WI38 (cell line): ENCODE data around the gene TTC31.

Experiments used
- H3K4me3 ChIP-seq: 2 replicates; pipeline ENCODE4 v1.5.1; 2011; ENCODE audit warnings: low read depth, mild to moderate bottlenecking, control low read depth, low read length
- TF ChIP-seq, protein P1 (sequence below): IDR thresholded peaks from 2 replicates; pipeline ENCODE4 v1.5.1; 2012; ENCODE audit warnings: low read depth, mild to moderate bottlenecking, control low read depth, low read length

The TTC31 gene

GRCh38 chr2:74513605-74514367, 30.9 kb downstream of the TTC31 start:
- TF ChIP-seq, protein P1, sequence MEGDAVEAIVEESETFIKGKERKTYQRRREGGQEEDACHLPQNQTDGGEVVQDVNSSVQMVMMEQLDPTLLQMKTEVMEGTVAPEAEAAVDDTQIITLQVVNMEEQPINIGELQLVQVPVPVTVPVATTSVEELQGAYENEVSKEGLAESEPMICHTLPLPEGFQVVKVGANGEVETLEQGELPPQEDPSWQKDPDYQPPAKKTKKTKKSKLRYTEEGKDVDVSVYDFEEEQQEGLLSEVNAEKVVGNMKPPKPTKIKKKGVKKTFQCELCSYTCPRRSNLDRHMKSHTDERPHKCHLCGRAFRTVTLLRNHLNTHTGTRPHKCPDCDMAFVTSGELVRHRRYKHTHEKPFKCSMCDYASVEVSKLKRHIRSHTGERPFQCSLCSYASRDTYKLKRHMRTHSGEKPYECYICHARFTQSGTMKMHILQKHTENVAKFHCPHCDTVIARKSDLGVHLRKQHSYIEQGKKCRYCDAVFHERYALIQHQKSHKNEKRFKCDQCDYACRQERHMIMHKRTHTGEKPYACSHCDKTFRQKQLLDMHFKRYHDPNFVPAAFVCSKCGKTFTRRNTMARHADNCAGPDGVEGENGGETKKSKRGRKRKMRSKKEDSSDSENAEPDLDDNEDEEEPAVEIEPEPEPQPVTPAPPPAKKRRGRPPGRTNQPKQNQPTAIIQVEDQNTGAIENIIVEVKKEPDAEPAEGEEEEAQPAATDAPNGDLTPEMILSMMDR = no peak
- H3K4me3 ChIP-seq = no peak overlapping the region

DNA sequence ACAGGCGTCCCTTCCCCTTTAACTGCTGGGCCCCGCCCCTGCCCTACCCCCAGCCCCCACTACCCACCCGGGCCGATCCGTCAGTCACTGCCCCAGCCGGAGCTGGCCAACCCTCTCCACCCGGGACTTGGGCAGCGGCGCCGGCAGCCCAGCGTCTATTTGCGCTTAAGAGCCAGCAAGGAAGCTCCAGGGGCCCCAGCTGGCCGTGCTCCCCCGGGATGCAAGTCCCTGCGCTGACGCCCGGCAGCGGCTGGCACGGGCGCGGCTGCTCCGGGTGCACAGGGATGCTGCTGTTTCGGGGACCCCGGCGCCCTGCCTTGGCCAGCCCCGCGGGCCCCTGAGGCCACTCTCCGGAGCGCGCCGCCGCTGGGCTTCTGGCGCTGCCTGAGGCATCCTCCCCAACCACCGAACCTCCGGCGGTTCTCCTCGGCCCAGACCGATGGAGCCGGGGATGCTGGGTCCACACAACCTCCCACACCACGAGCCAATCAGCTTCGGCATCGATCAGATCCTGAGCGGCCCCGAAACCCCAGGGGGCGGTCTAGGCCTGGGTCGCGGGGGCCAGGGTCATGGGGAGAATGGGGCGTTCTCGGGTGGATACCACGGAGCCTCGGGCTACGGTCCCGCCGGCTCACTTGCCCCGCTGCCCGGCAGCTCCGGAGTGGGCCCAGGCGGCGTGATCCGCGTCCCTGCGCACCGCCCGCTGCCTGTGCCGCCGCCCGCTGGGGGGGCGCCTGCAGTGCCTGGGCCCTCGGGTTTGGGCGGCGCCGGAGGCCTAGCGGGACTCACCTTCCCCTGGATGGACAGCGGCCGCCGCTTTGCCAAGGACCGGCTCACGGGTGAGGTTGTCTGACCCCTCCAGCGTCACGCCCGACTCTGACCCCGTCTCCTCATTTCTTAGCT, 31.7 kb downstream of the TTC31 start, which contains the start of gene TLX2:
TLX2 (plus strand) TSS at position 83 of the 903 bp plus-strand sequence; CDS start at position 440, 357 bp downstream.
- H3K4me3 ChIP-seq = no peak within 1 kb of the TSS
- TF ChIP-seq, protein P1 = no peak

DNA sequence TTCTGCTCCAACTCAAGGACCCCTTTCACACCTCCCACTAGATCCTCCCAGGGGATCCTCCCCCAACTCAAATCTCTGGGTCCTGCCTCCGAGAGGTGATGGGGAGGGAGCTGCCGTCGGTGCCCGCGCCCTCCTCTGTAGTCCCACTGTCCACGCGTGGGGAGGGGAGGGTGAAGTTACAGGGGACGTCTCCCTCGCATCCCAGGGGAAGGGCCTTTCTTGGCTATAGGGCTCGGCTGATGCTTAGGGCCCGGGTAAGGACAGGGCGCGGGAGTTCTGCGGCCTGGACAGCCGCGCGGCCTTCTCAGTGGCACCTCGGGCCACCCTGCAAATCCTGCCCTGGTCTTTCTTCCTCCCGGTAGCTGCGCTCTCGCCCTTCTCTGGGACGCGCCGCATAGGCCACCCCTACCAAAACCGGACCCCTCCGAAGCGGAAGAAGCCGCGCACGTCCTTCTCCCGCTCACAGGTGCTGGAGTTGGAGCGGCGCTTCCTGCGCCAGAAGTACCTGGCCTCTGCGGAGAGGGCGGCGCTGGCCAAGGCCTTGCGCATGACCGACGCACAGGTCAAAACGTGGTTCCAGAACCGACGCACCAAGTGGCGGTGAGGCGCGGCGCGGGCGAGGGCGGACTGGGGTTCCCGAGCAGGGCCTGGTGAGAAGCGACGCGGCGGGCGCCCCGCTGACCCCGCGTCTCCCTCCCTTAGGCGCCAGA, 32.5 kb downstream of the TTC31 start:
- TF ChIP-seq, protein P1 = no peak

GRCh38 chr2:74515981-74516633, 33.2 kb downstream of the TTC31 start:
- TF ChIP-seq, protein P1 = no peak
- H3K4me3 ChIP-seq = no peak overlapping the region

More for the DNA sequence above, 32.5 kb downstream of the TTC31 start:
- H3K4me3 ChIP-seq = no peak overlapping the region

- H3K4me3 ChIP-seq = no peak overlapping the region
- TF ChIP-seq, protein P1 = no peak
These were observed 33.8 kb downstream of the TTC31 start for GRCh38 chr2:74516650-74517049.

DNA sequence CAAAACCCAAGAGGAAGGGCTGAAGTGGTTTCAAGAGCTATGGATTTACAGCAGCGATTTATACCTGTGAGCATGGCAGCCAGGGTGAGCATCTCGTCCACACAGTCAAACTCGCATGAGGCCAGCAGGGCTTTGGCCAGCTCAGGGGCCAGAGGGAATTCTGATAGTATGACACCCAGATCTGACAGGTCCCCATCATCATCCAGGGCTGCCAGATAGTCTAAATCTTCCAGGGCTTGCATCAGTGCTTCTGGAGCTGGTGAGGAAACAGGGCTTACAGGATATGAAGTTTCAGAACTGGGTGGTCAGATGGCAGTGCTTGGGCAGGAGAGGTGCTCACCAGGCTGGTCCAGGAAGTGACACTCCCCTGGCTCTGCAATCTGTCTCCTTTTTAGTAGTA, 39.6 kb downstream of the TTC31 start:
- TF ChIP-seq, protein P1 = no peak
- H3K4me3 ChIP-seq = no peak overlapping the region
